ENCODE results near the gene DCLK1. TPM values are rescaled to one million over a fixed set of nuclear protein-coding genes. Genes with fewer than 3 reads are reported as not detected.

The DCLK1 gene
- total RNA-seq, 6 experiments from 2014 or later: 0.07 to 0.12 (median 0.10) TPM; not detected in 2

- TF ChIP-seq CTCF (IDR thresholded peaks at IDR 0.05) (no peak), POLR2A (IDR thresholded peaks at IDR 0.05) (no peak)
- Histone ChIP-seq H3K27ac (no peak overlapping the region), H3K4me1 (no peaks in the 10 kb centered on the region), H3K27me3 (no peaks in the 10 kb centered on the region), H3K36me3 (no peaks in the 10 kb centered on the region), H3K9me3 (no peaks in the 10 kb centered on the region), H3K4me3 (no peak overlapping the region)
- WGBS (ENCODE audit: insufficient coverage, low coverage, low lambda C conversion rate, missing lambda C conversion rate): 48% methylated on average over 4 of the region's 4 CpGs
- ATAC-seq: no peak
- no peak for DNase-seq
- intact Hi-C loops (cut with DNase I): no loop called here
These were observed 271.2 kb downstream of the DCLK1 start for GRCh38 chr13:35859981-35860380.

- TF ChIP-seq CTCF (IDR thresholded peaks at IDR 0.05) (no peak), POLR2A (IDR thresholded peaks at IDR 0.05) (no peak)
- DNase-seq (no peak), ATAC-seq (no peak)
- no peaks in the 10 kb centered on the region for H3K27me3 ChIP-seq
- H3K4me3 ChIP-seq: no peak overlapping the region
- no peak overlapping the region for H3K27ac ChIP-seq
- no peaks in the 10 kb centered on the region for H3K4me1 ChIP-seq
- 30% methylated on average over 1 of the region's 1 CpG for WGBS (ENCODE audit: insufficient coverage, low coverage, low lambda C conversion rate, missing lambda C conversion rate)
- H3K9me3 ChIP-seq: no peaks in the 10 kb centered on the region
- H3K36me3 ChIP-seq: no peaks in the 10 kb centered on the region
- intact Hi-C loops (cut with DNase I): no loop called here
These were observed 272.5 kb downstream of the DCLK1 start for GRCh38 chr13:35858665-35859064.

- intact Hi-C loops (cut with DNase I): no loop called here
- Histone ChIP-seq H3K27me3 (no peaks in the 10 kb centered on the region), H3K4me1 (no peaks in the 10 kb centered on the region), H3K4me3 (no peak overlapping the region), H3K36me3 (no peaks in the 10 kb centered on the region), H3K27ac (no peak overlapping the region), H3K9me3 (no peaks in the 10 kb centered on the region)
- DNase-seq (no peak), ATAC-seq (no peak)
- no peak for TF ChIP-seq CTCF (IDR thresholded peaks at IDR 0.05)
- TF ChIP-seq POLR2A (IDR thresholded peaks at IDR 0.05): no peak
- WGBS (ENCODE audit: insufficient coverage, low coverage, low lambda C conversion rate, missing lambda C conversion rate): 33% methylated on average over 4 of the region's 4 CpGs
These were observed 273.4 kb downstream of the DCLK1 start for GRCh38 chr13:35857769-35858168.

- TF ChIP-seq CTCF (IDR thresholded peaks at IDR 0.05) (no peak), POLR2A (IDR thresholded peaks at IDR 0.05) (no peak)
- Histone ChIP-seq H3K27ac (no peak overlapping the region), H3K4me3 (no peak overlapping the region), H3K9me3 (no peaks in the 10 kb centered on the region), H3K4me1 (no peaks in the 10 kb centered on the region), H3K27me3 (no peaks in the 10 kb centered on the region), H3K36me3 (no peaks in the 10 kb centered on the region)
- ATAC-seq (no peak), DNase-seq (no peak)
- WGBS (ENCODE audit: insufficient coverage, low coverage, low lambda C conversion rate, missing lambda C conversion rate): 40% methylated on average over 1 of the region's 1 CpG
- intact Hi-C loops (cut with DNase I): no loop called here
These were observed 274.3 kb downstream of the DCLK1 start for GRCh38 chr13:35856721-35857364.

All from right lobe of liver (tissue), 6 donors.